Choroid plexus epithelial cell (primary cell): ENCODE results near the gene ZNF423.

ENCODE experiments used
- DNase-seq: peaks from one replicate; pipeline ENCODE4 v3.0.0-alpha.2; 2010; ENCODE audit warnings: low read depth
- H3K4me3 ChIP-seq: 2 replicates; pipeline ENCODE4 v1.5.1; 2011; ENCODE audit warnings: low read depth, mild to moderate bottlenecking, control low read depth, low read length, moderate library complexity
- CTCF ChIP-seq: conservative IDR thresholded peaks from 2 replicates; pipeline ENCODE4 v1.5.1; 2011; ENCODE audit warnings: low read depth, mild to moderate bottlenecking, control low read depth, inconsistent platforms, low read length, moderate library complexity

The ZNF423 gene

GRCh38 chr16:49483251-49483650, 372.7 kb downstream of the ZNF423 start:
- TF ChIP-seq CTCF, result no peak
- no peak for DNase-seq
- no peak overlapping the region for H3K4me3 ChIP-seq

DNA sequence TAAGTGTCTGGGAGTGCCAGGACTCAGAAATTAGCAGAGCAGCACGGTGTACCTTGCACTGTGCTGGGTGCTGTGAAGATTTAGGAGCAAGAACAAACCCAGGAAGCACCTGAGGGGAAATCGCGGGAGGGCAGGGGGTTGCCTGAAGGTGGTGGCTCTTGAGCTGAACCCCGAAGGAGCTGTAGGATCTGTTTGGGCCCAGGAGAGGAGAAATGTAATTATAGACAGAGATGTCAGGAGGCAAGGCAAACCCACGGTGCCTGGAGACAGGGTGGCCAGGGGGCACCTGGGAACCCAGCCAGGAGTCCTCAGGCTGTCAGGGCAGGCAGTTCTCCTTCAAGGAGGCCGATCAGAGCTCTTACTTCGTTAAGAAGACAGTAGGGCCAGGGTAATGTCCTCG, 373.2 kb downstream of the ZNF423 start:
- H3K4me3 ChIP-seq, result no peak overlapping the region
- TF ChIP-seq CTCF, result no peak
- no peak for DNase-seq

DNA sequence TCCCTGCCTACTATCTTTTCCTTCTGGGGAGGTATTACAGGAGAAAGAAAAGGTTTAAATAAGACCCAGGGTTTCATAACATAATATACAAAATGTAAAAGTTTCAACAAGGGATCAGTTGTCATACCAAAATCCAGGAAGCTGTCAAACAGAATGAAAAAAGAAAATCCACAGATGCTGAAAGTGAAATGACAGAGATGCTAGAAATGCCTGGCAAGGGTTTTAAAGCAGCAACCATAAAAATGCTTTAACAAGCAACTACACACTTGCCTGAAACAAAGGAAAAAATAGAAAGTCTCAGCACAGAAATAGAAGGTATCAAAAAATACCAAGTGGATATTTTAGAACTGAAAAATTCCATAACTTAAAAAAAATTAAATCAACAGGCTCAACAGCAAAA, 377.3 kb downstream of the ZNF423 start:
- H3K4me3 ChIP-seq, result no peak overlapping the region
- no peak for DNase-seq
- no peak for TF ChIP-seq CTCF

GRCh38 chr16:49478107-49478506, 377.8 kb downstream of the ZNF423 start:
- no peak for DNase-seq
- no peak for TF ChIP-seq CTCF
- H3K4me3 ChIP-seq, result no peak overlapping the region

DNA sequence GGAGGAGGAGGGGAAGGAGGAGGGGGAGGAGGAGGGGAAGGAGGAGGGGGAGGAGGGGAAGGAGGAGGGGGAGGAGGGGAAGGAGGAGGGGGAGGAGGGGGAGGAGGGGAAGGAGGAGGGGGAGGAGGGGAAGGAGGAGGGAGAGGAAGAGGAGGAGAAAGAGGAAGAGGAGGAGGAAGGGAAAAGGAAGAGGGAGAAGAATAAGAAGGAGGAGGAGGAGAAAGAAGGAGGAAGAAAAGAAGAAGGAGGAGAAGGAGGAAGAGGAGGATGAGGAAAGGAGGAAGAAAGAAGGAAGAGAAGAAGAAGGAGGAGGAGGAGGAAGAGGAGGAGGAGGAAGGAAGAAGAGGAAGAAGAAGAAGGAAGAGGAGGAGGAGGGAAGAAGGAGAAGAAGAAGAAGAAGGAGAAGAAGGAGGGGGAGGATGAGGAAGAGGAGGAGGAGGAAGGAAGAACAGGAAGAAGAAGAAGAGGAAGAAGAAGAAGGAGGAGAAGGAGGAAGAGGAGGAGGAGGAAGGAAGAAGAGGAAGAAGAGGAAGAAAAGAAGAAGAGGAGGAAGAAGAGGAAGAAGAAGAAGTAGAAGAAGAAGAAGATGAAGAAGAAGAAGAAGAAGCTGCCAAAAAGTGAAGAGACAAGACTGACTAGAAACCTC, 378.5 kb downstream of the ZNF423 start:
- DNase-seq, result no peak
- H3K4me3 ChIP-seq, result no peak overlapping the region
- TF ChIP-seq CTCF, result no peak

GRCh38 chr16:49474741-49475140, 381.2 kb downstream of the ZNF423 start:
- TF ChIP-seq CTCF, result no peak
- H3K4me3 ChIP-seq, result no peak overlapping the region
- DNase-seq, result no peak

- H3K4me3 ChIP-seq, result no peak overlapping the region
- no peak for DNase-seq
- no peak for TF ChIP-seq CTCF
These were observed 382.1 kb downstream of the ZNF423 start for GRCh38 chr16:49473773-49474172.
